GM19395 (cell line): ENCODE data around the gene CCDC73.
"Not testable (repeated sequence)": the region's sequence is repeated elsewhere in the genome, so short reads cannot be mapped to it uniquely, and the experiment has no call there.

Source experiments
- ATAC-seq: cut with Tn5 transposase; IDR thresholded peaks from one replicate; pipeline ENCODE4 v1.9.1; 2021; ENCODE audit warnings: mild to moderate bottlenecking, moderate library complexity; ENCODE audit not compliant: unreplicated experiment

Gene CCDC73

DNA sequence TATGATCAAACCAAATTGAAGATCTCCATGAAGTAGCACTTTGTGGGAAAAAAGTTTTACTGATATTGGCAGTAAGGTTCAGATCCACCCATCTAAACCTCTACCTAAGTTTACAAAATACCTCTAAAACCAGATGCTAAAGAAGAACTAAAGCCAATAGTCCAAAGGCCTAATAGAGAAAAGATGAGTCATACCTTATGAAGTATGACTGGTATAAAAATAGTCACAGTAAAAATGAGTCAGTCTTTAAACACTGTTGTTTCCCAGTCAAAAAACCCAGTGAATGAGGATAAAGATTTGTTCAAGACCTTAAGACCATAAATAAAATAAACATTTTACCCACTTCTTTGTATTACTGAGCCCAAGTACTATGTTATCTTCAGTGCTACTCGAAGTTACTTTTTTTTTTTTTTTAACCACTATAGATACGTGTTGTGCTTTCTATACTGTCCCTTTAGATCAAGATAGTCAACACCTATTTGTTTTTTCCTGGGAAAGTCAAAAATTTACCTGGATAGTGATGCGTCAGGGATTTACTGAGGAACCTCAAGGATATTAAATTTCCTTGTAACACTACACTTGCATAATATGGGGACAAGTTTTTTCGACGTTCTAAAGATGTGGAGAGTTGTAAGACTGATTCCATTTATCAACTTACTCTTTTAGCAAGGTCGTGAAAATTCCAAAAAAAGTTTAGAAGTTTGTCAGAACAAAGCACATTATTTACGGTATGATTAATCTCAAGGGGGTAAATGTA, 87.3 kb downstream of the CCDC73 start:
- ATAC-seq: peak; percentile 95

DNA sequence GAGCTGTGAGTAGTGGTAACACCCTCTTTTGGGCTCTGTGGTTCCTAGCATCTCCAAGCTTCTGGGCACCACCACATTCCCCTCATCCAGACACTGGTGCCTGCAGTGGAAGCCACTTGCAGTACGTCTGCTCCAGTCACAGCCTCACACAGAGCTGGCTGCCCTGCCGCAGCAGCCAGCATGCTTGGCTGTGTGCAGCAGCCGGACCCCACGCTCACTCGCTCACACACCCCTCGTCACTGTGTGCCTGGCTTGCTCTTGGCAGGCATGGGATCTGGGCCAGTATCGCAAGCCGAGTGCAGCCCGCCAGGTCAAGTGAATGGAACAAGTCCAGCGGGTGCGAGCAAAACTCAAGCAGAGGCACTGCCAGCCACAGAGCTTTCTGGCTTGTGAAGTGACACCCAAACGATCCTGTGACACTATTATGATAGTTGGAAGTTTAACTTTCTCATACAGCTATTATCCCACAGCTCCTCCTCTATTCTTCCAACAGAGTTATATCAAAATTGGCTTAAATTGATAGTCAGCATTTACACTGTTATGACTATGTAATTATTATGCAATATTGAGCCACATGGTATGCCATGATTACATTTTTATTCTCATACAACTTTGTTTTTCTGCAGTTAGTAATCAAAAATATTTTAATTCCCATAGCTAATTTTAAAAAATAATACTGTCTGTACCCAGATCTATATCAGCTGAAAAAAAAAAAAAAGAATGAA, 89.0 kb downstream of the CCDC73 start:
- ATAC-seq: no peak

DNA sequence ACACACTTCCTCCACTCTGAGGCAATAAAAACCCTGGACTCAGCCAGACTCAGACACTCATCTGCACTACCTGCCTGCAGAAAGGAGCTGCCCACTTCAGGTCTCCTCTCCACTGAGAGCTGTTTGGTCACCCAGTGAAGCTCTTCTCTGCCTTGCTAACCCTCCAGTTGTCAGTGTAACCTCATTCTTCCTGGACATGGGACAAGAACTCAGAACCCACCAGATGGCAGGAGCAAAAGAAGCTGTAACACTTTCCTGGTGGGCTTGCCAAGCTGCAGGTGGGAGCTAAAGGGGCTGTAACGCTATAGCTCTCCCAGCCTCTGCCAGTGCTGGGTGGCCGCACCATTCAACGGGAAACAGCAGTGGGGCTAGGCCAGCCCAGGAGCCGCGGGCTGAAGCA, 89.7 kb downstream of the CCDC73 start:
- no peak for ATAC-seq

DNA sequence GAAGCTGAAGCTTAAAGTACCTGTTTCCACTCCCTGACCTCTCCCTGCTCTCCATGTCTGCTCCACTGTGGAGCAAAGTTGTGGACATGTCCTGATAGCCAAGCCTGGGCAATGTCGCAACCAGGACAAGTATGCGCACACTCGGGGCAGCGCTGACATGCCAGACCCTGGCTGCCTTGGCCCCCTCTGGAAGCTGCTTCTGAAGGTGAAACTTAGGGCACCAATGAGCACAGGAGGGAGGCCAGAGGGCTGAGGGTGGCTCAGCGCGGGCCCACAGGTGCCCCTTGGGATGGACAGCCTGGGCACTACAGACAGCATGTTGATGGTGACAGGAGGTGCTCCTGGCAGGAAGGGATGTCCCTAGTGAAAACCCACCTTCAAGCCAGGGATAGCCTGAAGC, 90.2 kb downstream of the CCDC73 start:
- ATAC-seq: no peak

DNA sequence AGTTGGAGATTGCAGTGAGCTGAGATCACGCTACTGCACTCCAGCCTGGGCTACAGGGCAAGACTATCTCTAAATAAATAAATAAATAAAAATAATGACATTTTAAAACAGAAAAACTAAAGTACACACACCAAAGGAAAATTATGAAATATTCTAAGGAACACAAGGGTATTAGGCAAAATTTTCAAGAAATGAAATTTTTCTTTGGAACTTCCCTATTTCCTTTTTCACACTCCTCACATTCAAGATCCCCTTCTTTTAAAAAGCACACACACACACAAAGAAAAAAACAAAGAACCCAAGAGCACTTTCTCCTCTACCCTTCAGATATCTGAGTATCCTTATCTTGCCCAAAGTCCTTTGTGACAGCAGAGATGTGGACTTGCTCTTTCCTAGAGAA, 92.8 kb downstream of the CCDC73 start:
- ATAC-seq: no peak

DNA sequence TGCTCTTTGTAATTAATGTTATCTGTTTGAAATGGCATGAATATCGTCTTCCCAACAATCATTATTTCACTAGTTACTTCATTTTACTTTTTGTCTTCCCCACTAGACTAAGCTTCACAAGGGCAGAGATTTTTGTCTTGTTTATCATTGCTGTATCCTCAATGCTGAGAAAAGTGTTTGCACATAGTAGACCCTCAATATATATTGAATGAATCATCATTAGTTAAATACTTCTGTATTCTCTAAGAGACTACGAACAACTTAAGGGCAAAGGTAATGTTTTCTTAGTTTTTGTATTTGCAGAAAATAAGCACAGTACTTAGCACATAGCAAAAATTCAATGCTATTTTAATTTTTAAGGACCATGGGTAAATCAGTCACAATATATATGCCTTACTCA, 95.9 kb downstream of the CCDC73 start:
- ATAC-seq: no peak

DNA sequence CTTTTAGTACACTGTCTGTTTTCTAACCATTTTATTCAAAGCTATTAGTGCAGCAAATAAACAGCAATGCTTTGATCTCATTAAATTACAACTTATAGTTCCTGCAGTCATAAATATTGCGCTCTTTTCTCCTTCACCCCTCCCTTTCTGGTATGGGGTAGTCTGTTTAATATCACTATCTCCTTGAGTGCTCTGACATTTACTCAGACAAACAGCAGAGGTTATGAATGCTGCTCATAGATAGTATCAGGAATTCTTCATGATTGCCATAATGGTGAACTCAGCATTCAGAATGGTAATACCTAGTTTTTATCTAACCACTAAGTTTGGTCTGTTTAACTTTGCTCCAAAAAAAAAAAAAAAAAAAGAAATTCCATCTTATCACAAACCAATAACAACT, 123.4 kb downstream of the CCDC73 start:
- ATAC-seq: no peak

DNA sequence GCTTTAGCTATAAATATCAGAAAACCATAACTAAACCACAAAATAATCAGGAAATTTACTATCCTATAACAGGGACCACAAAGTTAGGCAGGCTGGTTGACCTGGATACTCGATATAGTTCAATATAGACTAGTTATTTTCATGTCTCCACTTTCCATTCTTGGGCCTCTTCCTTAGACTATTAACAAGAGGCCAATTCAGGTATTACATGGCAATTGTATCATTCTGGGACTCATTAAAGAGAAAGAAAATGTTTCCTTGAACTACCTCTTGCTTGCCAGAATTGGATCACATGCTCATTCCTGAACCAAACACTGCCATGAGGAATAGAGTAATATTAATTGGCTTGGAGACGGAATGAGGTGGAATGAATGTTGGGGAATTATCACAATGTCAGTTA, 134.8 kb downstream of the CCDC73 start:
- ATAC-seq: no peak

DNA sequence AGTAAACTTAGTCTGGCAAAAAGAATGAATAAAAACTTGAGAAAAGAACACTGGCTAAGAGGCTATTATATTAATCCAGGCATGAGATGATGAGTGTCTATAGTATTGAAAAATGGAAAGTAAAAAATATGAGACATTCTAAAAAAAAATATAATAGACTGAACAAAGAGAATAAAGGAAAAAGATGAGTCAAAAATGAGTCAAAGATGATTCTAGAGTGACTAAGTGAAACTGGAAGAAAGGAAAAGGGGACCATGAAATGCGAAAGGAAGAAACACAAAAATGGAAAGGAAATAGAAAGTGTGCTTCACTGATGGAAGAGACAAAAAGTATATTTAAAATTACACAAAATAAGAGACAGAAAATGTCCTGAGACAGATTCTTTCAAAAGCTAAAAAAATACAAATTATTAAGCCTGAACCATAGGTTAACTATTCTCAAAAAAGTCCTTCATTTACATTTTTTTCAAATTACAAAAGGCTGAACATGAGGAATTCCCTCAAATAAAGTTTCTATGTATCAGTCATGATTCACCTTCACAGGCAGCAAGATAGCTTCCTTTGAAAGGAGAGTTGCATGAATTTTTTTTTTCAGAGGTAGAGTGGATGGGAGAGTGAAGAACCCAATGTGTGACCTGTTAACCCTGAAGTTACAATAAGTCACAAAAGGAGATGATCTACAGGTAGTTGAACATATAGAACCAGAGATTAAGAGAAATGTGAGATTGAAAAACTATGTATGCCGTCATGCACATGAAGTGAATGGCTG, 135.6 kb downstream of the CCDC73 start:
- no peak for ATAC-seq

DNA sequence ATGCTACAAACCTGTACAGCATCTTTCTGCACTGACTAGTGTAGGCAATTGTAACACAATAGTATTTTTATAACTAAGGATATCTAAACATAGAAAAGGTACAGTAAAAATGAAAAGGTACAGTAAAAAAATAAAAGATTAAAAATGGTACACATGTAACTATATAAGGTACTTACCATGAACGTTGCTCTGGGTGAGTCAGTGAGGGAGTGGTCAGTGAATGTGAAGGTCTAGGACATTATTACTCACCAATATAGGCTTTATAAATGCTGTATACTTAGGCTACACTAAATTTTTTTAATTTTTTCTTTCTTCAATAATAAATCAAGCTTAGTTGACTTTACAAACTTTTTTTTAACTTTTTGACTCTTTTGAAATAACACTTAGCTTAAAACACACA, 150.9 kb downstream of the CCDC73 start:
- ATAC-seq: no peak

DNA sequence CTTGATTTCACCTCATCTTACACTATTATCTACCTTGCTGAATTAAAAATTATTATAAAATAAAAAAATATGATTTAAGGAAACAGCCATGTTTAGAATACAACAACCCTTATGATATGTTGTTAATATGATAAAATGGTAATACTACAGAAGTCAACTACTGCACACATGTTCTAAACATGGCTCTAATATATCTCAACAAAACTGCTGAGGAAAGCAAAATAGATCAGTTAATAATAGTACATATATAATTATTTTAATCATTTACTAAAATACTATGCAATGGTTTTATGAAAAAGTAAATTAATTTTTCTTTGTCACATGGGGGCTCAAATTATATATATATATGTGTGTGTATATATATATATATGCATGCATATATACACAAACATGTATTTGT, 153.1 kb downstream of the CCDC73 start:
- no peak for ATAC-seq

DNA sequence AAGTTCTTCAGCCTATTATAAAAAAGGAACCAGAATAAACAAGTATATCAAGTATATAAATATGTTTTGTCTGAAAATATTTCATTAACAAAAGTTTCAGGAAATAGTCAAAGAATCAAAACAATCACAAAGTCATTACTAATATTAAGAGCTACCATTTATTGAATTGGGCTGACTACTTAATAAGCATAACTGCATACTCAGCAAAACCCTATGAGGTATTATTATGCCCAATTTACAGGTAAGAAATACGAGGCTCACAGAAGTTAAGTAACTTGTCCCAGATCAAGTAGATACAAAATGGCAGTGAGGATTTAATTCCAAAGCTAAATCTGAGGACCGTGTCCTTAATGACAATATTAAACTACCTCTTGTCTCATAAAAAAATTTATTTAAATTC, 158.6 kb downstream of the CCDC73 start:
- ATAC-seq: no peak

DNA sequence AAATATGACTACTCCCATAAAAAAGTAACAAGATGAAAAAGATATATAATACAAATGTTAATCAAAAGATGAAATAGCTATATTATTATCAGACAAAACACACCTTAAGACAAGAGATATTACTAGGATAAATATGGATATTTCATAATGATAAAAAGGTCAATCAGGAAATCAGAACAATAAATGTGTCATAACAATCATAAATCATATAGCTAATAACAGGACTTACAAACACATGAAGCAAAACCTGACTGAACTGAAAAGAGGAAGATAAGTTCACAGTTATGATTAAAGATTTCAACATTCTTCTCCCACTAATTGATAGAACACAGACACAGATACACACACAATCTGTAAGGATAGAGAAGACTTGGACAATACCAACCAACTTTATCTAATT, 163.6 kb downstream of the CCDC73 start:
- no peak for ATAC-seq

DNA sequence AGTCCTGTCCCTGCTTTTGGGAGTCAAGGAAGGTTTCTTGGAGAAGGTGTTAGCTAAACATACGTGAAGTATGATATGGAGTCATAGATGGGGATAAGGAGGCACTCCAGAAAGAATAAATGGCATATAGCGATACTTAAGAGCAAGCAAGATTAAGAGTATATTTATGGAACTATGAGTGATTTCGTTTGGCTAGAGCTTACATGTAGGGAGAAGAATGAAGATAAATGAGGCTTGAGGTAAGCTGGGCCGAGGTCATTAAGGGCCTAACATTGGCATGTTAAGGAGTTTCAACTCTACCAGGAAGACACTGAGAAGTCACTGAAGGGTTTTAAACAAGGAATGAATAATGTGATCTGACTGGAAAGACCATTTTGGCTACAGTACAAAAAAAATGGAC, 177.6 kb downstream of the CCDC73 start:
- ATAC-seq: no peak

DNA sequence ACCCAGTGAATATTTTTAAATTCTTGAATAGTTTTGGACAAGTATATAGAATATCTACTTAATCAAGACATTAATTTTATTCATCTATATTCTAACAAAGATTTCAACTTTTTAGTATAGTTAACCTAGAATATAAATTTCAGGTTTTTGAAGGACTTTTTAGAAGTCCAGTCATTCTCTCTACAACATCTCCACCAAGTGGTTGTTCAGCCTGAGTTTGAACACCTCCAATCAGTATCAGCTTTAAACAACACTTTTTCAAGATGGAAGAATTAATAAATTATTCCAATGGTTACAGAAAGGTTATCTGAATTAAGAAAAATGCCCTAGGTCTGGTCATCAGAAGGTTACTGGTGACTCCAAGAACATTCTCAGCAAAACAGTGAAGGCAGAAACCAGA, 179.0 kb downstream of the CCDC73 start:
- ATAC-seq: no peak

DNA sequence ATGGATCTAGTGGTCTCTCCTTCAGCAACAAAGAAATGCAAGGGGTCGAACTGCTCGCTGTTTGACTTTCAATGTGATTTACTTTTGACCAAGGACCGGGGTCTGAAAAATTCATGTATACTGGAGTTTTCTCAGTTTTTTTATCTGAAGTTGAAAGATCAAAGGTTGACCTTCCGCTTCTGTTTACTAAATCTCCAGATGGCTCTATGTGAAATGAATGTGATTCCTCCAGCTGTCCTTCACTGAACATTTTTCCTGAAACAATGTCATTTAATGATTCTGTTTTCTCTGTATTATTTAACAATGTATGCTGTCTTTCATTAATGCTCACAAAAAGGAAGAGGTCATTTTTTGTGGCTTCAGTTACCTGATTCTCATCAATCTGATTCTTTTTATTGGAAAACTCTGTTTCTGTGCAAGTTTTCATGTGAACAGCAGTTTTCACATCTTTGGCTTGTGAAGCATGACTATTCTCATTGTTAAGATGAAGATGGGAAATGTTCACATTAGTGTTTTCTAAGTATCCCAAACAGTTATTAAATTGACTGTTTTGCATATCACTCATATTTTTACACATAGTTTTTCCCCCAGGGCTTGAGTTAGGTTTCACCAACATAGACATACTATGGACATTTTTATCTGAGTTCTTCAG, 180.8 kb downstream of the CCDC73 start:
- ATAC-seq: no peak

DNA sequence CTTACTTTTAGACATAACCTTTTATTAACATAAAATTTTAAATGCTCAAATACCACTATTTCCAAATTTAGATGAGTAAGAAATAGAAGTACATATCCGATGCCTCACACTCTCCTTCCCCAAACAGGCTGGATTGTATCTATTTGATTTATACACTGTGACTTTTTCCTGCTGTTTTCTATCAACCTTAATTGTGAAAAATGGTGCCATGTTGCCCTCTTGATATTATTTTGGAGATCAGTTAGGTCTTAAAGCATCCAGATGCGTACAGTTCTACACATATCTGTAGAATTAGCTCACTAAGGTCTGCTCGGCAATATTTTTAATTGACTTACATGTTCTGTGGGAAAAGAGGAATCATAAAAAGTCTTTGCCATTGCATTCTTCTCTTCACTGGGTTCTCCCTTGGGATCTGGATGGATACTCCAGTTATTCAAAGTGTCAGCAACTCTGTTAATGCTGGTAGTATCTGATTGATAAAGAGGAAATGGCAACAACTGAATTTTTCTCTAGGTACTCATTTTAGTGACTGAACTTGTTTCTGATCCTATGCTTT, 183.6 kb downstream of the CCDC73 start:
- ATAC-seq: no peak

DNA sequence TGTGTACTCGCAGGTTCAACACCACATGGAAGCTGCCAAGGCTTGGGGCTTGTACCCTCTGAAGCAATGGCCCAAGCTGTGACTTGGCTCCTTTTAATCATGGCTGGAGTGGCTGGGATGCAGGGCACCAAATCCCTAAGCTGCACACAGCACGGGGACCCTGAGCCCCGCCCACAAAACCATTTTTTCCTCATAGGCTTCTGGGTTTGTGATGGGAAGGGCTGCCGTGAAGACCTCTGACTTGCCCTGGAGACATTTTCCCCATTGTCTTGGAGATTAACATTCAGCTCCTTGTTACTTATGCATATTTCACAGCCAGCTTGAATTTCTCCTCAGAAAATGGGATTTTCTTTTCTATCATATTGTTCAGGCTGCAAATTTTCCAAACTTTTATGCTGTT, 185.6 kb downstream of the CCDC73 start:
- ATAC-seq: not testable (repeated sequence)

DNA sequence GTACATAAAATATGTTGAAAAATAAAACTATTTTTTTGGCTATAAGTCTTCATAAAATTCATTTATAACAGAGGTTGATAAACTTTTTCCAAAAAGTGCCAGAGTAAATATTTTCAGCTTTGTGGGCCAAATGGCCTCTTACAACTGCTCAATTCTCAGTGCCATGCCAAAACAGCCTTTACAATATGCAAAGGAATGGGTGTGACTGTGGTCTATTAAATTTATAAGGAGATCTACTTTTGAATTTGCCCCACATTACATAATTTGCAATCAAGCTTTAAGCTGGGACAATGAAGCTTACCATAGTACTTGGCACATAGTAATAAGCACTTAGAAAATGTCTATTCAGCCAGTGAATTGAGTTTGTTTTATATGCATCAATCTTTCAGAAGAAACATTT, 188.2 kb downstream of the CCDC73 start:
- no peak for ATAC-seq

DNA sequence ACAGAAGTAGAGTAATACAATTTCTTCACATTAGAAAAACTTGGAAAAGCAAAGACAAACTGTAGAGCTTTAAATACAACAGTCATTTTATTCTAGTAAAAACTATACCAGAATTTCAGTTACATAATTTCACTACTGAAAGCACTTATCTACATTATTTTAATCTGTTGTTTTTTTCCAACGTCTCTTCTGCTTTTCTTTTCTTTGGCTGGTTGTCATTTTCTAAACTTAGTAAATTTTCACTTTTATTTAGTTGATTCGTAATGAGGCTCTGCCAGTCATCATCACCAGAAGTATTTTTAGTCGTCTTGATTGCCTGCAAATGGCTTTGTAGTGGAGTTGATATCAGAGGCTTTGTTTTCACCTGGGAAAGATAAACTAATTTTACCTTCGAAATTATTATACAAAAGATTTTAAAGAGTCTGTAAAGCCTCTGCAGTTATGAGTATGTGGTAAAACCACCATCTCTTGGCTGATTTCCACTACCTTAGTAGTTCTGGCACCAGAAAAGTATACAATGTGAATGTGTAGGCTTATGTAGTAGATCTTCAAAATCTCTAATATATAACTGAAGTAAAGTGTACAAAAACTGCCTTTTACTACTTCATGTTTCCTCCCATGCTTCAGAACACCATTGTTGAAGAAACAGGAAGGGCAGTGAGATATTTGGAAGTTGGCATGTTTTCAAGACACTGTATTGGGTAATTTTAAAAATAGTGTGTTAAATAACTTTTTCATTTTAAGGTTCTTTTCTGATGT, 191.6 kb downstream of the CCDC73 start:
- no peak for ATAC-seq
